ENCODE results near the gene HOXA13. TPM values are rescaled to one million over a fixed set of nuclear protein-coding genes. Genes with fewer than 3 reads are reported as not detected.

HOXA13 gene
- total RNA-seq (2014; rRNA removed; shearing (Covaris generic)): not detected in 2 replicates

GRCh38 chr7:27199849-27200760, at the start of gene HOXA13:
Gene HOXA13, minus strand, starts transcription at chr7:27200091. Its CDS starts 14 bp downstream, at chr7:27200077.
- H3K4me3 ChIP-seq (ENCODE audit: insufficient read depth, low read depth, low read length): peak within 1 kb of the TSS; percentile 19; the same call in 1 of the 2 replicates
- peak; percentile 89 for DNase-seq
- H3K36me3 ChIP-seq (replicated peaks; ENCODE audit: control insufficient read depth, insufficient read depth, low read length): no peaks in the 10 kb centered on the region
- H3K27me3 ChIP-seq (ENCODE audit: control insufficient read depth, insufficient read depth, low read length): peaks cover 99% of the 10 kb centered on the region

DNA sequence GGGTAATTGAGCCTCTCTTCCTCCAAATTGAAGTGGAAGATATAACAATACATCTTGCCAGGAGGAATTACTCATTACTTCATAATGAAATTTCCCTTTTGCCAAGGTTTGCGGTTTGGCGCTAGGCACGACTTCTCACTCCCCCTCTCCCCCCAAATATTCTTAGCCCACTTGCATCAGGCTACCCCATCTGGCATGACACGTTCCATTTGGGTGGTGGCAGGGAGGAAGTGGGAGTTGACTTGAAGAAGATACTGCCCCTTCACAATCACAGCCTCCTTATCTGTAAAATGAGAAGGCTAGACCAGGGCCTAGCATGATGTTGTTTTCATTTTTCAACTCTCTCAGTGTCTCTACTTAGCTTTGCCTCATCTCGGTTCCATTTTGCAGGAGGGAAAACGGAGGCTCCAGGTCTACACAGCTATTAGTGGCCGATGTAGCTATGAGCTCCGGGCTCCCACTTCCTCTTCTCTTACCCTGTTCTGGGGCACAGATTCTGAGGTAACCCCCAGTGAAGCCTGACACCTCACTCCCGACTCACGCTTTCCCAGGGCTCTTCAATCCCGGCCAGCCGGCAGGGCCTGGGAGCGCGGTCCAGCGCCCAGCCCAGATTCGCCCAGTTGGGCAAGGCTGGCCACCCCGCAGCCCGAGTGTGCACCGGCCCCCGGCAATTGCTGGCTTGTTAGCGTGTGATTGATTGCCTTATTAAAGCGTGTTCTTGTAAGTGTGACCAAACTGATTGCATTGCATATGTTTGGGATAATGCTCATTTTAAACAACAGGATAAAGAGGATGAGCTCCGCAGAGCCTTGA, 49.2 kb upstream of the HOXA13 start:
- H3K36me3 ChIP-seq (replicated peaks; ENCODE audit: control insufficient read depth, insufficient read depth, low read length): no peaks in the 10 kb centered on the region
- no peak overlapping the region for H3K4me3 ChIP-seq (ENCODE audit: insufficient read depth, low read depth, low read length)
- no peak for DNase-seq
- peaks cover 100% of the 10 kb centered on the region for H3K27me3 ChIP-seq (ENCODE audit: control insufficient read depth, insufficient read depth, low read length)

GRCh38 chr7:27248427-27248806, 48.5 kb upstream of the HOXA13 start:
- no peak for DNase-seq
- H3K4me3 ChIP-seq (ENCODE audit: insufficient read depth, low read depth, low read length): no peak overlapping the region

DNA sequence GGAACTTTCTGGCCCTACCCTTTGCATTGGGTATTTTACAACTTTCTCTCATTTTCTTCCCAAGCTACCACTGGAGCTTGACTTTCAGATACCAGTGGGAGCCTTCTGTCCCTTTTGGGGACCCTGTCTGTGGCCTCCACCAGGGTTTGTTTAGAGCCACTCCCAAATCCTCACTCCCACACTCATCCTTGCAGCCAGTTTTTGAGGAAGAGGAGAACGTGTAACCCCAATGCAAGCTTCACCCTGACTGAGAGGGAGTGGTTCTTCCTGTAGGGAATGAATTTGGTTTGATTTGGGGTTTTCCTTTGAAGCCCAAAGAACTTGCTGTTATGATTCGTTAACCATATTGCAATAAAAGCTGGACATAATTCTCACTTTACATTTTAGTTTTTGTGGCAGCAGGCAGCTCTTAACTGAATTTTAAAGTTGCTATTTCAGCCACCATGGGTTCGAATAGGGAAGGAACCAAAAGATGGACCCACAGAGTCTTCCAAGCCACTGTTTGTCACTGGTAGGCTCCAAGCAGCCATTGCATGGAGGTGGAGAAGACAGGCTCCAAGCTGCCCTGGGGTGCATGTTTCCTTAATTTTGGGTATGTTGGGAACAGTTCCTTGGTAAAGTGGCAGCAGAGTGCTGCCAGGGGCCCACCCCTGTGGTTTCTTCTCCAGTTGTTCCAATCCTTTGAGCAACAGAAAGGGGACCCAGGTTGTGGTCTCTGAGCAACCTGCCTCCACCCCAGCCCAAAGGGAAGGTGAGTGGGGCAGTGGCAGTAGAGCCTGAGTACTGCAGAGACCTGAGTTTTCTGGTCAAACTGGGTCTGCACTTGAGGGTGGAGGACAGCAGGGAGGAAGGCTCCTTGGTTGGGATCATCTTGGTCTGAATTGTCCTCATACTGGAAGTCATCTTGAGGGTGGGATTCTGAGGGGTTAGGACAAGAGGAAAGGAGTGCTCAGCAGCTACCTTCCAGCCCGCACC, 47.8 kb upstream of the HOXA13 start:
- no peaks in the 10 kb centered on the region for H3K36me3 ChIP-seq (replicated peaks; ENCODE audit: control insufficient read depth, insufficient read depth, low read length)
- no peak overlapping the region for H3K4me3 ChIP-seq (ENCODE audit: insufficient read depth, low read depth, low read length)
- DNase-seq: no peak
- peaks cover 100% of the 10 kb centered on the region for H3K27me3 ChIP-seq (ENCODE audit: control insufficient read depth, insufficient read depth, low read length)

More at GRCh38 chr7:27248427-27248806, 48.5 kb upstream of the HOXA13 start:
- Histone ChIP-seq H3K36me3 (replicated peaks; ENCODE audit: control insufficient read depth, insufficient read depth, low read length) (no peaks in the 10 kb centered on the region), H3K27me3 (ENCODE audit: control insufficient read depth, insufficient read depth, low read length) (peaks cover 100% of the 10 kb centered on the region)

GRCh38 chr7:27247000-27247399, 47.1 kb upstream of the HOXA13 start:
- DNase-seq: no peak
- Histone ChIP-seq H3K4me3 (ENCODE audit: insufficient read depth, low read depth, low read length) (no peak overlapping the region), H3K36me3 (replicated peaks; ENCODE audit: control insufficient read depth, insufficient read depth, low read length) (no peaks in the 10 kb centered on the region), H3K27me3 (ENCODE audit: control insufficient read depth, insufficient read depth, low read length) (peaks cover 100% of the 10 kb centered on the region)

GRCh38 chr7:27245798-27246691, 46.2 kb upstream of the HOXA13 start:
- Histone ChIP-seq H3K36me3 (replicated peaks; ENCODE audit: control insufficient read depth, insufficient read depth, low read length) (no peaks in the 10 kb centered on the region), H3K4me3 (ENCODE audit: insufficient read depth, low read depth, low read length) (peak overlapping the region; percentile 12; the same call in 1 of the 2 replicates), H3K27me3 (ENCODE audit: control insufficient read depth, insufficient read depth, low read length) (peaks cover 100% of the 10 kb centered on the region)
- DNase-seq: peak; percentile 86

- H3K36me3 ChIP-seq (replicated peaks; ENCODE audit: control insufficient read depth, insufficient read depth, low read length): no peaks in the 10 kb centered on the region
- peaks cover 100% of the 10 kb centered on the region for H3K27me3 ChIP-seq (ENCODE audit: control insufficient read depth, insufficient read depth, low read length)
- peak overlapping the region; percentile 12; the same call in 1 of the 2 replicates for H3K4me3 ChIP-seq (ENCODE audit: insufficient read depth, low read depth, low read length)
- peak; percentile 74 for DNase-seq
These were observed 45.4 kb upstream of the HOXA13 start for GRCh38 chr7:27245124-27245797.

DNA sequence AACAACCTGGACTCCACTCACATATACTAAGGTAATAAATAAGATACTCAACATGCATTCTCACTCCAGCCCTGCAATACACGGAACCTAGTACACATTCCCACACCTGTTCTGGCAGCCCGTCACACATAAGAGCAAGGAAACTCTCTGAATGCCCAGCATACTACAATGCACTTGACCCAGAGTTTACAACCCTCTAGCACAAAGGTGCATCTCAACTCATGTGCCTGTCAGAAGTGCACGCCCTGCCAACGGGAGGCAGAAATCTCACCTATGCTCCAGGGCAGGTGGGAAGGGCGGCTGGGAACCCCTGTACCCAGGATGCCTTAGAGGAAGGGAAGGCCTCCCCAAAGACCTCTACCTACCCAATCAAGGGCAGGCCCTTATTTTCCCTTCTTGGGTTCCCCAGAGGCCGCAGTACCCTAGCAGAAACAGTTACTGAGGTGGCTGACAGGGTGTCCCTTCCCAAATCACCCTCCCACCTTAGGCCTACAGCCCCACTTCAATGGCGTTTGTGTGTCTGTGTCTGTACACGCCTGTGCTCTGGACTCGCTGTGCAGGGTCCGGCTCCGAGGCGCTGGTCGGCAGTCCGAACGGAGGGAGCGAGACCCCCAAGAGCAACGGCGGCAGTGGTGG, 44.7 kb upstream of the HOXA13 start:
- Histone ChIP-seq H3K4me3 (ENCODE audit: insufficient read depth, low read depth, low read length) (no peak overlapping the region), H3K36me3 (replicated peaks; ENCODE audit: control insufficient read depth, insufficient read depth, low read length) (no peaks in the 10 kb centered on the region), H3K27me3 (ENCODE audit: control insufficient read depth, insufficient read depth, low read length) (peaks cover 100% of the 10 kb centered on the region)
- peak; percentile 55 for DNase-seq

GRCh38 chr7:27243340-27244163, 43.7 kb upstream of the HOXA13 start:
- H3K4me3 ChIP-seq (ENCODE audit: insufficient read depth, low read depth, low read length): no peak overlapping the region
- H3K27me3 ChIP-seq (ENCODE audit: control insufficient read depth, insufficient read depth, low read length): peaks cover 100% of the 10 kb centered on the region
- peak; percentile 70 for DNase-seq
- no peaks in the 10 kb centered on the region for H3K36me3 ChIP-seq (replicated peaks; ENCODE audit: control insufficient read depth, insufficient read depth, low read length)

- H3K36me3 ChIP-seq (replicated peaks; ENCODE audit: control insufficient read depth, insufficient read depth, low read length): no peaks in the 10 kb centered on the region
- DNase-seq: peak; percentile 76
- H3K4me3 ChIP-seq (ENCODE audit: insufficient read depth, low read depth, low read length): no peak within 1 kb of the TSS
- H3K27me3 ChIP-seq (ENCODE audit: control insufficient read depth, insufficient read depth, low read length): peaks cover 100% of the 10 kb centered on the region
These were observed 42.9 kb upstream of the HOXA13 start, which contains the start of gene EVX1 for GRCh38 chr7:27242555-27243339. Gene EVX1, plus strand, starts transcription at chr7:27242802. Its CDS starts 229 bp downstream, at chr7:27243031.

GRCh38 chr7:27242154-27242553, 42.3 kb upstream of the HOXA13 start:
- DNase-seq: no peak
- Histone ChIP-seq H3K27me3 (ENCODE audit: control insufficient read depth, insufficient read depth, low read length) (peaks cover 100% of the 10 kb centered on the region), H3K4me3 (ENCODE audit: insufficient read depth, low read depth, low read length) (no peak overlapping the region), H3K36me3 (replicated peaks; ENCODE audit: control insufficient read depth, insufficient read depth, low read length) (no peaks in the 10 kb centered on the region)

Measured in H7 (cell line).